ENCODE results near the gene PCDHGB4.
A peak's percentile ranks its signal among the peaks of the same experiment; 100 is the strongest.

DNA sequence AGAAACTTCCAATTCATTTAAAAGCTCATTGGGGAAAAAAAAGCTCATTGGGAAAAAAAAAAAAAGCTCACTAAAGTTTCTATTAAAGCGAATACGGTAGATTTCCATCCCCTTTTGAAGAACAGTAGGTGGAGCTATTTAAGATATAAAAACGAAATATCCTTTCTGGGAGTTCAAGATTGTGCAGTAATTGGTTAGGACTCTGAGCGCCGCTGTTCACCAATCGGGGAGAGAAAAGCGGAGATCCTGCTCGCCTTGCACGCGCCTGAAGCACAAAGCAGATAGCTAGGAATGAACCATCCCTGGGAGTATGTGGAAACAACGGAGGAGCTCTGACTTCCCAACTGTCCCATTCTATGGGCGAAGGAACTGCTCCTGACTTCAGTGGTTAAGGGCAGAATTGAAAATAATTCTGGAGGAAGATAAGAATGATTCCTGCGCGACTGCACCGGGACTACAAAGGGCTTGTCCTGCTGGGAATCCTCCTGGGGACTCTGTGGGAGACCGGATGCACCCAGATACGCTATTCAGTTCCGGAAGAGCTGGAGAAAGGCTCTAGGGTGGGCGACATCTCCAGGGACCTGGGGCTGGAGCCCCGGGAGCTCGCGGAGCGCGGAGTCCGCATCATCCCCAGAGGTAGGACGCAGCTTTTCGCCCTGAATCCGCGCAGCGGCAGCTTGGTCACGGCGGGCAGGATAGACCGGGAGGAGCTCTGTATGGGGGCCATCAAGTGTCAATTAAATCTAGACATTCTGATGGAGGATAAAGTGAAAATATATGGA, 43.0 kb downstream of the PCDHGB4 start, which contains the start of gene PCDHGA12:
- TF ChIP-seq, protein P1, sequence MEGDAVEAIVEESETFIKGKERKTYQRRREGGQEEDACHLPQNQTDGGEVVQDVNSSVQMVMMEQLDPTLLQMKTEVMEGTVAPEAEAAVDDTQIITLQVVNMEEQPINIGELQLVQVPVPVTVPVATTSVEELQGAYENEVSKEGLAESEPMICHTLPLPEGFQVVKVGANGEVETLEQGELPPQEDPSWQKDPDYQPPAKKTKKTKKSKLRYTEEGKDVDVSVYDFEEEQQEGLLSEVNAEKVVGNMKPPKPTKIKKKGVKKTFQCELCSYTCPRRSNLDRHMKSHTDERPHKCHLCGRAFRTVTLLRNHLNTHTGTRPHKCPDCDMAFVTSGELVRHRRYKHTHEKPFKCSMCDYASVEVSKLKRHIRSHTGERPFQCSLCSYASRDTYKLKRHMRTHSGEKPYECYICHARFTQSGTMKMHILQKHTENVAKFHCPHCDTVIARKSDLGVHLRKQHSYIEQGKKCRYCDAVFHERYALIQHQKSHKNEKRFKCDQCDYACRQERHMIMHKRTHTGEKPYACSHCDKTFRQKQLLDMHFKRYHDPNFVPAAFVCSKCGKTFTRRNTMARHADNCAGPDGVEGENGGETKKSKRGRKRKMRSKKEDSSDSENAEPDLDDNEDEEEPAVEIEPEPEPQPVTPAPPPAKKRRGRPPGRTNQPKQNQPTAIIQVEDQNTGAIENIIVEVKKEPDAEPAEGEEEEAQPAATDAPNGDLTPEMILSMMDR (IDR thresholded peaks at IDR 0.05; ENCODE audit: low read depth, low read length, poor library complexity, severe bottlenecking) = peak; percentile 73
- TF ChIP-seq EZH2phosphoT487 (IDR thresholded peaks at IDR 0.05; ENCODE audit: borderline replicate concordance, low read length) = no peak

All from DOHH2 (cell line).